ENCODE results near the gene ETS1.
"Not testable (repeated sequence)": the region's sequence is repeated elsewhere in the genome, so short reads cannot be mapped to it uniquely, and the experiment has no call there.

Gene ETS1

DNA sequence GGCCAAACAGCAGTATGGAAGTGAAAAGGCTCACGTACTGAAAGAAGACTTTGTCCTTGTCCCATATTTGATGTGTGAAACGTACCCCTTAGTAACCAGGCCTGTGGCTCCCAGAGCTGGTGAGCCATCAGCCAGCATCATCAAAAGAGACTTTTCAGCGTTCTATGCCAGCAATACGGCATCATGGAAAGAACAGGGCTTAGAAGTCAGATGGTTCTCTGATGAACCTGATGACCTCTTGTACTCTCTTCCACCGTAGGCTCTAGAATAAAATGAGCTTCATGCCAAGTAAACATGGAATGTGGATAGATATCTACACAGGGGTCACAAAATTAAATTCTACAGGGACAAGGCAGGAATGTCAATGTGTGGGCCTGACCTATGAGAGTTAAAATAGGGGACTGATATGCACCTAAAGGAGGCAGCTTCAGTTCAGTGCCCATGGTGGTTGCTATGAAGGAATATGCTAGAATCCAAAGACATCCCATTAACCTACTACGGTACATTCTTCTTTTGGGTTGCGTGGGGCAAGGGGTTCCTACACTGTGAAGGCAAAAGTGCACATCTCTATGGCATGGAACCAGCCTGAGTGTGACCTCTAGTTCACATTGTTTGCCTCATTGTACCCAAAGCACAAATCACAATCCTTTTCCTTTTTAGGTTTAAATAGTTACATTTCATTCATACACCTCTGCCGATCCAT is 130.6 kb downstream of the ETS1 start:
- DNase-seq: no peak

DNA sequence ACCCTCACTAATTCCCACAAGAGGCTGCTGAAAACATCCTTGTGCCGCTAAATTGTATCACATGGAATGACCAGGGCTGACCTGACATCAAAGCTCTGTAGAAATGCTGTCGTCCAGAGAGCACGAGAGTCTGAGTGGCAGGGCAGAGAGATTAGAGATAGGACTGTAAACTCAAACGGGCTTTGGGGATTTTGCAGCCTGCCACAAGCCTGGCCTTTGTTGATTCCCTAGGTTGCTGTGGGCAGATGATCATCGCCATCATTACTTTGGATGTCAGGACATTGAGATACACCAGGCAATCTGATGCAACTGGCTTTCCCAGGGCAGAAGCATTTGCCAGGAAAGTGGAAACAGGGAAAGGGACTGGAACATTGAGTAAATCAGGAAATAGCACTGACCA is 131.6 kb downstream of the ETS1 start:
- DNase-seq: no peak

DNA sequence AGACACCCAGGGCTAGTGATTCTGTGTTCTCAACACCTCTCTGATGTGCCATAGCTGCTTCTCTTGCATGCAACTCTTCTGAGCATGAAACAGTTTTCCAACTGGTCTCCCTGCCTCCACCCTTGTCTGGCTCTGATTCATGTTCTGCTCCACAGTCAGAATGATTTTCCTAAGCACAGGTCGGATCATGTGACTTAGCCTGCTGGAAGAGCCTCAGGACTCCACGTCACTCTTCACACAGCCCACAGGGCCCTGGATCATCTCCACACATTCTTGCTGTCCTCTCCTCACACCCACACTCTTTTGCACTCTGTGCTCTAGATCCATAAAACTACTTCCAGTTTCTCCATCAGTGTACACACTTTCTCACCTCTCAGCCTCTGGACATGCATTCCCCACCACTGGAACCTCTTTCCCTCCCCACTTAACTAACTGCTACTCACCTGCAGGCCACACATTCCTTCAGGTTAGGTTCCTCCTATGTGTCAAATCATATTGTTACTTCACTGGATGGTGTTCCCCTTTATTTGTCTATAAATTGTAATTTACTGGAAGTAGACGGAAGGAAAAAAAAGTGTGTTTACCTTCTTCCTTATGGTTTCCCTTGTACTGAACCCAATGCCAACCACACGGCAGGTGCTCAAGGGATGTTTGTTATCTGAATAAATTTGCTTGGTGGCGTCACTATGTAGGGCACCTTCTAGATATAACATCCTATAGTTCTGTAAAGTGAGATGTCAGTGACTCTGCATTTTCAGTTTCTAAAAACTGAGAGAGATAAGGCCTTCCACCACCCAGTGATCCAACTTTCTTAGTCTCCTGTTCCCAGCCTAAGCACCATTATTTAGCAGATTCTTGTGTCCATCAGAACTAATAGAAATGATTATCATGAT is 133.7 kb downstream of the ETS1 start:
- no peak for DNase-seq

DNA sequence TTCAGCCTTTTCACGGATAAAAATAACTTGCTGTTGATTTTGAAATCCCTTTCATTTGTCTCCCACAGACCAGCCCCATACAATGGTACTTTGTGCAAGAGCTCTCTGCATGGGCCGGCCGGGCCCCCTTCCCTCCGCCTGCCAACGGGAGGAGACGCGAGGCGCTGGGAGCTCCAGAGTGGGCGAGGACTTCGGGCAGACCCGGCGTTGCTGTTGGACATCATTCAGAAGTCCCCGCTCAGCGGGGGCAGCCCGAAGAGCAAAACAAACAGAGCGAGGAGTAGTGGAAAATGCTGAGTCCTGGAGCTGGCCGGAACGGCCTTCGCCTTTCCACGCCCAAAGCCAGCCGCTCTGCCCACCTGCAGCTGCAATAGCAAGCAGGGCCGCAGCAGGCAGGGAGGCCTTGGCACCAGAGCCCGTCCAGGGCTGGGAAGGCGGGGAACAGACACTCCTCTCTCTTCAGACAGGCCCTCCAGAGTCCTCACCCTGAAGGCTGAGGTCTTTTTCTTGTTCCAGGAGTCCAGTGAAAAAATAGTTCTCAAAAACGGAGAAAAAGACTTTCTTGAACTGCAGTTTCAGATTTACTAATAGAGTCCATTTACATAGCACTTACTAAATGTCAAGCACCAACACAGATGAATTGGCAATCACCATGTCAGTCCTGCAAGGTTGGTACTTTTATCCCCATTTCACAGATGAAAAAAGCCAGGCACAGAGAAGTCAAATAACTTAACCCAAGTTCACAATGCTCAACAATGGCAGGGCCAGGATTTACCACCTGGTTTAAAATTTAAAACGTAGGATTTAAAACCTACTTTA is 135.5 kb downstream of the ETS1 start:
- DNase-seq: no peak

DNA sequence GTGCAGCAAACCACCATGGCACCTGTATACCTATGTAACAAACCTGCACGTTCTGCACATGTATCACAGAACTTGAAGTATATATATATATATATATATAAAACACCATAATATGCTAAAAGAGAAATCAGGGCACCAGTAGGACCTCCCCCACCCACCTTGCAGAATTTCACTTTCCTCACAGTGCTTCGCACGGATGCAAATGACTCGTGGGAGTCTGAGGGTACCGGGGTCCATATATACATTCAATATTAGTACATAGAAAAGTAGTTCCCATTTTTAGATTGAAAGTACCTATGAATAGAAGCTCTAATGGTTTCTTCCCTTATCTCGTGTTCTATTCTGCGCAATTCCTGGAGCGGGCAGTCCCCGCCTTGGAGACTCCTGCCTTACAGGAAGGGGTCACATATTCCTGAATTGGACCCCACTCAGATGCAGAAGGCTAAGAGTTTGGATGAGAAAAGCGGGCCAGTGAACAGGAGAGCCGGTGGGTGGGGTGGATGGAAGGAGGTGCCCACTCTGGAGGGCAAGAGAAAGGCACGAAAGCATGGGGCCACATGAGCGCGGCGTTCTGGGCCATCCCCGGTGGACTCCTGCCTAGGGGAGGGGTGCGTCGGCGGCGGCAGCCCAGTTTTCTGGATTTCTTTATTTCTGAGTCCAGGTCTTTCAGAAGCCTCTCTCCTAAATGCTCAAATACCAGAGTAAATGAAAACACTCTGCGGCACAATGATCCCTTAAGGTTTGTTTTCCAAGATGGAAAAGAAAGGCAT is 136.3 kb downstream of the ETS1 start:
- DNase-seq: no peak

DNA sequence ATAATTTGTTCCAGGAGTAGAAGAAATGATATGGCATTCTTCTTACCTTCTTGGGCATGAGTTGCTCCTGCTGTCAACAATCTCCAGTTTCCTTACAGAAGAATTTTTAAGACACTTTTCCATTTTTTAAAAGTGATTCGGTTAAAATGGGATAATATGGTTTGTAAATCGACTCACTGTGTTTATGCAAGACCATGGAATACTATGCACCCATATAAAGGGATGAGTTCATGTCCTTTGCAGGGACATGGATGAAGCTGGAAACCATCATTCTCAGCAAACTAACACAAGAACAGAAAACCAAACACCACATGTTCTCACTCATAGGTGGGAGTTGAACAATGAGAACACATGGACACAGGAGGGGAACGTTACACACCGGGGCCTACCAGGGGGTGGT is 136.9 kb downstream of the ETS1 start:
- not testable (repeated sequence) for DNase-seq

DNA sequence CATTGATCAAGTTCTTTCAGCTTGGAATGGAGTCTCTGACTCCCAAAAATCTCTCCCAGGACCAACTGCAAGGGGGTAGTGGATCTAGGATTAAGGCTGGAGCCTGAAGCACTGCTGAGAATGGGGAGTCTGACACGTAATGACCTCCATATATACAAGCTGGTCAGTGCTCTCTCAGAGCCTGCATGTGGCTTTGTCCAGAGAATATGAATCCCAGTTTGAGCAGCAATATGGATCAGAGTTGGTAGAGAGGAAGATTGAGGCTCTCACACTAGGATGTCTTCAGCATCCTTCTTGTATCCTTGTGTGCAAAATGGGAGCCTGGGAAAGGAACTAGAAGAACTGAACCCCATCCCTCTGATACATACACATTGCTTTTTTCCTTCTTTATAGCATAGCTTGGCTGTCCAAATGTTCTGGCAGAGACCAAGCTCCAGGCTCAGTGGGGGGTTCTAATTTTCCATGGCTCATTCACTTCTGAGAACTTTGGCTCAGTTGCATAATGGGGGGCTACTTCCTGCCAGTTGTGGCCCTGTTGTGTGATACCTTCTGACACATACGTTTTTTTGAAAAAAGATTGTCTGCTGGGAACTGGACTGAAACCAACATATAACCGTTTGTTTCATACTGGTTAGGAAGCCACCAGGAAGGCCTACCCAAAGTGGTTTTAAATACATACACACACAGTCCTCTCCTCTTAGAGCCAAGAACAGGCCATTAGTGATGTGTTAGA is 138.2 kb downstream of the ETS1 start:
- DNase-seq: no peak

DNA sequence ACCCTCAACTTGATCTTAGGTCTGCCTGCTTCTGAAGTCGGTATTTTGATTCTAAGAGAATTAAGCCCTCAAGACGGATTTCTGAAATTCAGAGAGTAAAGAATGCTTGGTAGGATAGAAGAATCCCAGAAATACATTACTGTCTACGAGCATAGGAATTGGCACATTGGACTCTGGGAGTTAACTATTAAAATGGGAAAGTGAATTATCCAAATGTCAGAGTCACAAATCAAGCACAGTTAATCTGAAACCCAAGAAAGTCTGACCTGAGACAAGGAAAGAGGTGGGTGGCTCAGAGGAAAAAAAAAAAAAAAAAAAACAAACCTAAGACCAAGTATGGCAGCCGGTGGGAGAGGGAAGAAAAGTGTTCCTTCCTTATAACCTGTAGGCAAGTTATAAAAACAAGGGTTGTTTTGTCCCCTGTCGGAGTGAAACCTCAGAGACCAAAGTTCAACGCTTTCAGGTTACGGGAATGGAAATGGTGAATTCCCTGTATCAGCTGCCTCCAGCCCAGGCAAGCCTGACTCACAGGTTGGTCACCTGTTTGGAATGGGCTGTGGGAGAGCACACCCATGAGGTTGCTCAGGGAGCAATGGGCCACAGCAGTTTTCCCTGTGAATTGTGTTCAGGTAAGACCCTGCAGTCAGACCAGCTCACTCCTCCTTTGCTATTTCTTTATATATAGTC is 139.0 kb downstream of the ETS1 start:
- no peak for DNase-seq

DNA sequence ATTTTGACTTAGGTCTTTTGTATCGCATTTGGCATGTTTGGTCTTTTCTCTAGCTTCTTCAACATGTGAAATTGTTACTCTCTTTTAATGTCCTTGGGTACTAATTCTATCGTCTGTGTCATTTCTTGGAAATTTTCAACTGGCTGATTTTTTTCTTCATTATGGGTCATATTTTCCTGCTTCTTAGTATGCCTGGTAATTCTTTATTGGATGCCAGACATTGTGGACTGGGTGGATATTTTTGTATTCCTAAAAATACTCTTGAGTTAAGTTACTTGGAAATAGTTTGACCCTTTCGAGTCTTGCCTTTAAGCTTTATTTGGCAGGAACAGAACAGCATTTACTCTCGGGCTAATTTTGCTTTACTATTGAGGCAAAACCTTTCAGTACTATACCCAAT is 140.1 kb downstream of the ETS1 start:
- DNase-seq: no peak

DNA sequence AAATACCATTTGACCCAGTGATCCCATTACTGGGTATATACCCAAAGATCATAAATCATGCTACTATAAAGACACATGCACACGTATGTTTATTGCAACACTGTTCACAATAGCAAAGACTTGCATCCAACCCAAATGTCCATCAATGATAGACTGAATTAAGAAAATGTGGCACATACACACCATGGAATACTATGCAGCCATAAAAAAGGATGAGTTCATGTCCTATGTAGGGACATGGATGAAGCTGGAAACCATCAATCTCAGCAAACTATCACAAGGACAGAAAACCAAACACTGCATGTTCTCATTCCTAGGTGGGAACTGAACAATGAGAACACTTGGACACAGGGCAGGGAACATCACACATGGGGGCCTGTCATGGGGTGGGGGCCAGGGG is 141.4 kb downstream of the ETS1 start:
- DNase-seq: not testable (repeated sequence)

DNA sequence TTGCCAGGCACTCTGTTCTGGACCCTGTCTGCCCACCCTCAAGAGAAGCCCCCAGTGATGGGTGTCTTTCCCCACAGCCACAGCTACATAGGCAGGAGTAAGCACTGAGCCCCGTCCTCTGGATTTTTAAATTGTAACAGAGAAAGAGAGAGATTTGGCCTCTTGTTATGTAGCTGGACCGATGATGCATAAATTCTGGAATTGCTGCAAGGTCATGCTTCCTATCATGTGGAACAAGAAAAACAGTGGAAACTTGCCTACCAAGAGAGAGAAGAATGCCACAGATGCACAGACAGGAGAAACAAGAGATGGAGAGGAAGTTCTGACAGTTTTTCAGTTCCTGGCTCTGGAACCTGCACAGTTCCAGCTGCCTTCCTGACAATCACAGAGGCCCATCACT is 150.2 kb downstream of the ETS1 start:
- no peak for DNase-seq

DNA sequence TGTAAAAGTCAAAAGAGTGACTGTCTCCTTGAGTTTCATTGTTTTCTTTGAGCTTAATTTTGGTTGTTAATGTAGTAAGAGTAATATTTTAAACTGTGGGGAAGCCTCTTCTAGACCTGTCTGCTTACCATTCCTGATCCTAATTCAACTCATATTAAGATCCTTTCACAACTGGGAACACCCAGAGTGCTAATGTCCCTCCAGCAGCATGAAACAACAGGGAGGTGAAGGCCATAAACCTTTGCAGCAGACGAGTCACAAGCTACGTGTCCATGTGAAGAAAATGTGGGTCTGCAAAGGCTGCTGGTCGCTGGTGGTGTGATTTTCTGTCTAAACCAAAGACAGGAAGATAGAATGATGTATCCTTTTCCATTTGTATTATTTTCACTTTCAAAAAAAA is 152.5 kb downstream of the ETS1 start:
- no peak for DNase-seq

DNA sequence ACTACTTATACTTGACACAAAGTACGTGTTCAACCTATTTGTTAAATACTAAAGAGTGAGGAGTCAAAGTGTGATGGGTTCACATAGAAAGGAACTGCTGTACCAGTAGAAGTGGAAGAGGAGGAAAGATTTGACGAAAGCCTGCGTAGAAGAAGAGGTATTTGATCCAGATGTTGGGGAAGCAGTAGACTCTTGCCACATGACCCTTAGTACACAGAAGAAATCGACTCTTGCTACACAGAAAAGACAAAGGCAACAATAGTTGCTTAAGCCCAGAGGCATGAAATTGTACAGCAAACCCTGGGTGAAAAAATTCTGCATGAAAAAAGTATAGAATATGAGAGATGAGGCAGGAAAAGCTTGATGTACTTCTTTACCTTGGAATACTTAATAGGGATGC is 152.9 kb downstream of the ETS1 start:
- no peak for DNase-seq

DNA sequence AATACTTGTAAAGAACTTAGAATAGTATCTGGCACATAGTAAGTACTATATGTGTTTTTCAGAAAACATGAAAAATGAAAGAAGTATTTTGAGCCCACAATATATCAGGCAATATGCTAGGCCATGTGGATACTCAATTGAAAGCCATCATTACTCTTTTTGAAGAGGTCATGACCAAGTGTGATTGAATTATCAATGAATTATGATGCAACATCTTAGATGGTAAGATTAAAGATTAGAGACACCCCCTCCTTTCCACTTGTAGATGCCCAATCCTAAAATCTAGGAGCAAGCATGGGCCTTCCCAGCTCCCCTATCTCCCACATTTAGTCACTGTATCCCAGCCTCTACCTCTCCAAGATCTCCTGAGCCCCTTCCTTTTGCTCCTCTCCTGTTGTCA is 154.4 kb downstream of the ETS1 start:
- no peak for DNase-seq

DNA sequence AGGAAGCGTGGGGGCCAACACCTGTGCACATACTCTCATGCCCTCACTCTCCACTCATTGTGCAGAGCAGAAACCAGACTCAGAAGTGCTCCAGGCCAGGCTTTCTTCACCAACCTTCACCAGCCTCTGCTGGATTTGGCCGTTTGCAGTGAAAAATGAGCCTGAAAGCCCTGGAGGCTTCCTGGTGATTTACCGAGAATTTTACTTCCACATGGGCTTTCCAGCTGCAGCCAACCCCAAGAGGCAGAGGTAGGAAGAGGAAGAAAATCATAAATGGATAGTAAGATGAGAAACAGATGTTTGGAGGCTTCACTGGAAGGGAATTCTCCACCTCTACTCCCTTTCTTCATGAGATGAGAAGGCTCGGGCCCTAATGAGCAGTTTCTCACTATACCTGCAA is 155.4 kb downstream of the ETS1 start:
- no peak for DNase-seq

DNA sequence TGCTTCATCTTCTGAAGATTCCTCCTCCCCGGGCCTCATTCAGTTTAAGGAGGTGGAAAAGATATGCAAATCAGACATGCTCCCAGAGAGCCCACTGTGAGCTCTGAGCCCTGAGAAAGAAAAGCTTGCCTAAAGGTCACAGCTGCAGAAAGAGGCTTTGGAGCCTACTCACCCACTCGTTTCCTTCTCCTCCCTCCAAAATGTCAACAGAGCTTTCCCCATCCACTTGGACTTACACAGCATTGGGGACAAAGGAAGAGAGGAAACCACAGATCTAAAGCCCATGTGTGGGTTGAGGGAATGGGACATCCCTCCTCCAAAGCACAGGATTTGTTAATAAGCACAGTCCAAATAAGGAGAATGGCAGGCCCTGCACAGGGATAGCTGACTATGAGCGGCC is 158.4 kb downstream of the ETS1 start:
- no peak for DNase-seq

DNA sequence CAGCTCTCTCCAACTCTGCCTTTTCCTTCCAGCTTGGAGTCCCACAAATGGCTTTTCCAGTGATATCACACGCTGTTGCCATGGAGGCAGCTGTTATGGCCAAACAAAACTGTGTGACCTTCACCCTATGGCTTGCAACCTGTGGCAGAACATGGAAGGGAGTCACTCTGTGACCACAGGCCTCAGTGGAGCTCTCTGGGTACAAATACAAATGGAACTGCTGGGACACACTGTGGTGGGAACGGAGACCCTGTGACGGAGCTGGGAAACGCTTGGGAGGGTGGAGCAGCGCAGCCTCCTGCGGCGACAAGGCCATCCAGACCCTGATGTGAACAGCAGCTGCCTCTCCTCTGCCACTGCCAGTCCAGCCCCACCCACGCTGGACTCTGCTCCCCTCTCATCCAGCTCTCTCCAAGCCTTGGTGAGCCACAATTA is 162.5 kb downstream of the ETS1 start:
- DNase-seq: no peak

DNA sequence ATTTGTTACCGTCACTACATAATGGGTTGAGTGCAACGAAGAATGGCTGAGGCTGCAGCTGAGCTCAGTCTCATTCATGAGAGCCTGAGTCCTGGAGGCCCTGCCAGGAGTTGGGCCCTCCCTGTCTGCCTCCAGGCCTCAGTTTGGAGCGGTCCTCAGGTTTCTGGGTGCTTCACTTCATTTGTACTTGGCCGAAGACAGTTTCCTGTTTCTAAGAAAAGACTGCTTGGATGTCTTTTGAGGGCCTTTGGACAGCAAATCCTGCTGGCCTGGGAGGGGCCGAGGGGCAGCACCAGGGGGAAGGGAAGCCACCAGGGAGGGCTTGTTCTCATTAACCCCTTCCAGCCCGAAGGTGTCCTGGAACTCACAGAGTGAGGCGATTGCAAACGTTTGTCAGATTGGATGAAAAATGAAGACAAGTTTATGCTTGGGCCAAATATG is 163.1 kb downstream of the ETS1 start:
- no peak for DNase-seq

DNA sequence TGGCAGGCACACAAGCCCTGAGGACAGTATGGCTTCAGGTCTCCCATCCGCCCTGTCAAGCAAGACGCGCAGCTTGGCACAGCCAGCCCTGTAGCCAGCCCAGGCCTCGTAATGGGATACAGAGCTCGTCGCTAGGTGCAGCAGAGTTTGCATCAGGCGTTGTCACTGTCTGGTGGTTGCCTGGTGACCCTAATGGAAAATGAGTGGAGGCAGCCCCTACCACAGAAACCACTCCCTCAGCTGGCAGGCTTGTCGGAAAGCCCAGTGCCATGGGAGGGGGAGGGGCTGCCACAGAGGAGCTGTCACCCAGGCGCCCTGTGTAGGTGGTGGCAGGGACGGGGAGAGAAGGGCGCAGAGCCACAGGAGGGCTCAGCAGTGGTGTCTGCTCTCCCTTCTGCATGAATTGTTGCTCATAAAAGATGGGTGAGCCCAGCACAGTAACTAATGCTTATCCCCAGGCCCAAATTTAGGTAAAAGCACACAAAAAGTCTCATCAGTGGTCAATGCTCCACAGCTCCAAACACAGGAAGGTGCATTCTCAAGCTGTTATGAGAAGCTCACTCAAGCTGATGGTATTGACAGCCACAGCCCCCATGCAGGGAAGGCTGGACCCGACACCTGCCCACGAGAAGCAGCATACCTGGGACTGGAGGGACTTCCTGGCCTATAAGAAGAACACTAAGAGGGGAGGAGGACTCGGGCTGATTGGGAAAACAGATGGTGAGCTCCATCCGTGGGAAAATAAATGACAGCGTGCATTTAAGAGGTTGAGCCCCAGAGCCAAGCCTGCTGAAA is 164.6 kb downstream of the ETS1 start:
- DNase-seq: peak; percentile 87 to 93

DNA sequence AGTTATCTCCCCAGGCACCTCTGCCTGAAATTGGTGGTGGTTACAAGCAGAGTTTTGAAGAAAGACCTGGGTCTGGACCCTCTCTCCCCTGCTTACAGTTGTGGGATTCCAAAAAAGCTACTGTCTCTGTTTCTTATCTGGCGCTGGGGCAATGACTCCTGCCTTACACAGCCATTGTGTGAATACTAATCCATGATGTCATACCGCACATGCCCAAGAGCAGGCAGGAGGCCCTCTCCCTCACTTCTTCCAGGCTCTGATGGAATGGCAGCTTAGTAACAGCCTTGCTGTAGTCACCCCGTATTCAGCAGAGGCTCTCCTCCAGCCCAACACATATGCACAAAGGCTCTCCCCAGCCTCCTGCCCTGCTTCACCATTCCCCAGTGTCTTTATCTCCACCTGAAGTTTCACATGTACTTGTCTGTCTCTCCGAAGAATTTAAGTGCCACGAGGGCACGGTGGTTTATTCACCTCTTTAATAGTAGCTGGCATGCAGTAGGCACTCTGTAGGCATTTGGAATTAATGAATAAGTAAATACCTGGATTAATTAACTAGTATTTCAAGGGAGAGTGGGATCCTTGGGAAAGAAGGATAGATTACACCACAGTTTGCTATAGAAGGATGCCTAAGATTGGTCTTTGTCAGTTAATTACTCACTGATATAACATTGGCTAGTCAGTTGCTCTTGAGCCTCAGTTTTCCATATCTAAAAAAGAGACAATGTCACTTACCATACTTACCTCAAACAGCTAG is 165.6 kb downstream of the ETS1 start:
- DNase-seq: no peak
